ENCODE data around the gene PTTG1.

DNA sequence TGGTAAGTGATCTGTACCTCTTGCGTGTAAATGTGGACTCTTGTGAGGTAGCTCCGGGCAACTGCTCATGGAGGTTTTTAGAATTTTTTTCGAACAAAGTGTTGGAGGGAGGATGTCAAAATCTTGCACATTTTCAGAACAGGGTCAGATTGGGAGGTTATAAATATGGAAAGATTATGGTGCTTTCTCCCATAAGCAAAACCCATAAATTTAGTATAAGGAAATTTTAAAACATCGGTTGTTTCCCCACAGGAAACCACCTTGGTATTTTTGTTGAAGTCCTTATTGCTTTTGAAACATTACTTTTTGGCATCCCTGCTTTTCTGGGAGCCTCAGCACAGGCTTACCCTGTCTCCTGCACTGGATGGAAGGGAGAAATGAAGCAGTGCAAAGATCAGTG lies 33.9 kb downstream of the PTTG1 start:
- TF ChIP-seq, protein P1, sequence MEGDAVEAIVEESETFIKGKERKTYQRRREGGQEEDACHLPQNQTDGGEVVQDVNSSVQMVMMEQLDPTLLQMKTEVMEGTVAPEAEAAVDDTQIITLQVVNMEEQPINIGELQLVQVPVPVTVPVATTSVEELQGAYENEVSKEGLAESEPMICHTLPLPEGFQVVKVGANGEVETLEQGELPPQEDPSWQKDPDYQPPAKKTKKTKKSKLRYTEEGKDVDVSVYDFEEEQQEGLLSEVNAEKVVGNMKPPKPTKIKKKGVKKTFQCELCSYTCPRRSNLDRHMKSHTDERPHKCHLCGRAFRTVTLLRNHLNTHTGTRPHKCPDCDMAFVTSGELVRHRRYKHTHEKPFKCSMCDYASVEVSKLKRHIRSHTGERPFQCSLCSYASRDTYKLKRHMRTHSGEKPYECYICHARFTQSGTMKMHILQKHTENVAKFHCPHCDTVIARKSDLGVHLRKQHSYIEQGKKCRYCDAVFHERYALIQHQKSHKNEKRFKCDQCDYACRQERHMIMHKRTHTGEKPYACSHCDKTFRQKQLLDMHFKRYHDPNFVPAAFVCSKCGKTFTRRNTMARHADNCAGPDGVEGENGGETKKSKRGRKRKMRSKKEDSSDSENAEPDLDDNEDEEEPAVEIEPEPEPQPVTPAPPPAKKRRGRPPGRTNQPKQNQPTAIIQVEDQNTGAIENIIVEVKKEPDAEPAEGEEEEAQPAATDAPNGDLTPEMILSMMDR (IDR thresholded peaks at IDR 0.05; ENCODE audit: control extremely low read depth in 1 of 3, insufficient read depth in 1 of 3, low read depth in 1 of 3, low read length in 3 of 3) = no peak
- TF ChIP-seq POLR2A (IDR thresholded peaks at IDR 0.05; ENCODE audit: control extremely low read depth in 1 of 2, low read depth in 2 of 2, low read length in 2 of 2) (no peak), HDAC2 (IDR thresholded peaks at IDR 0.05; ENCODE audit: borderline replicate concordance in 1 of 2, low read depth in 2 of 2, low read length in 2 of 2) (no peak), EP300 (IDR thresholded peaks at IDR 0.05; ENCODE audit: borderline replicate concordance in 1 of 2, low read depth in 2 of 2, low read length in 2 of 2) (no peak), GTF2F1 (IDR thresholded peaks at IDR 0.05; ENCODE audit: borderline replicate concordance, low read depth, low read length) (no peak), SP1 (IDR thresholded peaks at IDR 0.05; ENCODE audit: low read depth, low read length) (no peak), TEAD4 (IDR thresholded peaks at IDR 0.05; ENCODE audit: low read depth, low read length) (no peak), JUN (IDR thresholded peaks at IDR 0.05; ENCODE audit: low read depth, low read length) (no peak), GABPA (IDR thresholded peaks at IDR 0.05; ENCODE audit: borderline replicate concordance, insufficient read depth, low read length) (no peak)
